Mucosa of rectum (tissue), 2 donors: Measurements from ENCODE around the gene PPM1E.

ENCODE experiments used
- H3K27ac ChIP-seq, 2 donors: one replicate each; pipeline ENCODE4 v1.7.0; 2013; ENCODE audit warnings: inconsistent platforms in 2 of 2, low read depth in 2 of 2, low read length in 2 of 2
- H3K27me3 ChIP-seq, 2 donors: one replicate each; pipeline ENCODE4 v1.7.0; 2013; ENCODE audit warnings: low read length in 2 of 2; ENCODE audit not compliant: control insufficient read depth in 2 of 2, insufficient read depth in 2 of 2
- H3K36me3 ChIP-seq, 2 donors: one replicate each; pipeline ENCODE4 v1.7.0; 2013; ENCODE audit warnings: low read length in 2 of 2; ENCODE audit not compliant: control insufficient read depth in 2 of 2, insufficient read depth in 2 of 2
- H3K4me1 ChIP-seq, 2 donors: one replicate each; pipeline ENCODE4 v1.7.0; 2013; ENCODE audit warnings: low read length in 2 of 2, mild to moderate bottlenecking in 1 of 2; ENCODE audit not compliant: control insufficient read depth in 2 of 2, insufficient read depth in 2 of 2
- H3K4me3 ChIP-seq, 2 donors: one replicate each; pipeline ENCODE4 v1.7.0; 2013; ENCODE audit warnings: low read length in 2 of 2
- H3K9ac ChIP-seq, 2 donors: one replicate each; pipeline ENCODE4 v1.7.0; 2013; ENCODE audit warnings: low read length in 2 of 2, low read depth in 1 of 2, mild to moderate bottlenecking in 1 of 2
- H3K9me3 ChIP-seq, 2 donors: one replicate each; pipeline ENCODE4 v1.7.0; 2013; ENCODE audit warnings: low read length in 2 of 2; ENCODE audit not compliant: control insufficient read depth in 2 of 2
- donor health status: healthy.
- donor health status: Normal muscosa, but diverticular disease.

Gene PPM1E

DNA sequence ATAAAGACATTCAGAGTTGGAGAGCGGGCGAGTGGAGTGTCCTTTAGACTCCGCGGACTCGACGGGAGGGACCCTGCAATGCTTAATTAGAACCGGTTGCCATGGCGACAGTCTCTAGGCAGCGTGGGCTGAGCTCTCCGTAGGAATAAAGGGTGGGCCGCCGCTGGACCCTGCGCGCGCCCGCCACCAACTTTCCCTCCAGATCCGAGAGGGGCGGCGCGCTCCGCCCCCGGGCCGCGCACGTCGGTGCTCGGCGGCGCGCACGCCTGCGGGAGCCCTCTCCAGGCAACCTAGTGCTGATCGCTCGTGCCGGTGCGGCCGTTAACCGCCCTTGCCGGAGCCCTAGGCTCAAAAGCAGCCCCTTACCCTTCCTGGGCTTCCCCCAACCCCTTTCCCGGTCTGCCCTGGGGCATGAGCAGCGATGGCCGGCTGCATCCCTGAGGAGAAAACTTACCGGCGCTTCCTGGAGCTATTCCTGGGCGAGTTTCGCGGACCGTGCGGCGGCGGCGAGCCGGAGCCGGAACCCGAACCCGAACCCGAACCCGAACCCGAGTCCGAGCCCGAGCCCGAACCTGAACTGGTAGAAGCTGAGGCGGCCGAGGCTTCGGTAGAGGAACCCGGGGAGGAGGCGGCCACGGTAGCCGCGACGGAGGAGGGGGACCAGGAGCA lies at the start of gene PPM1E:
Gene PPM1E (plus strand): TSS at position 278 of the 669 bp plus-strand sequence.
- Histone ChIP-seq H3K9me3 (no peaks in the 10 kb centered on the region), H3K27ac (no peak within 1 kb of the TSS), H3K4me3 (peak within 1 kb of the TSS; percentile 61 to 71), H3K27me3 (peaks cover 26 to 29% of the 10 kb centered on the region in 2 donors), H3K4me1 (peaks cover 0 to 2% of the 10 kb centered on the region in 2 donors), H3K36me3 (no peaks in the 10 kb centered on the region), H3K9ac (no peak within 1 kb of the TSS)

DNA sequence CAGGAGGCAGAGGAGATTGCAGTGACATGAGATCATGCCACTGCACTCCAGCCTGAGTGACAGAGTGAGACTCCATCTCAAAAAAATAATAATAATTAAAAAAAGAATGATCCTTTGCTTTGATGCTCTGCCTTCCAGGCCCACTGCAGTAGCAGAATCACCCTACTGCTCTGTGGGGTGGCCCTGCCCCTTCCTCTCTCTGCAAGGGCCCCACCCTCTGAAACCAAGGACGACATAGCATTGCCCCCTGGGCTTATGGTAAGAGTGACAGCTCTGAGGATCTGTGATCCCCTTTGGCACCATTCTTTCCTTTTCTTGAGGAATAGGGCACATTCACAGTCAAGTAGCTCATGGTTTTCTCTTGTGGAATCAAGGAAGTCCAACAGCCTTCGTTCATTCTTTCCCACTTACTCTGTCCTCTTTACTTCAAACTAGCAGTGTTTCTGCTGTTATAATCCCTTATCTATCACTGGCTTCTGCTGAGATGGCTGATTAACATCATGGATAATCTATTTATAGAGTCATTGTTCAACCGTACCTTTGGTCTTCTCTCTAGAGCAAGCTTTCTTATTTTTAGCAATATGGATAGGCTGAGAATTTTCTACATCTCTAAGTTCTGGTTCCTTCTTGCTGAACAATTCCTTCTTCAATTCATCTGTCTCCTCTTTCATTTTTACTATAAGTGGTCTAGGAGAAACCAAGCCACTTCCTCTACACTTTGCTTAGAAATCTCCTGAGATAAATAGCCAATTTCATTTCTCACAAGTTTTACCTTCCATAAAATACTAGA lies 49.1 kb upstream of the PPM1E start:
- Histone ChIP-seq H3K9me3 (no peaks in the 10 kb centered on the region), H3K27me3 (no peaks in the 10 kb centered on the region), H3K4me1 (no peaks in the 10 kb centered on the region), H3K36me3 (peaks cover 0 to 3% of the 10 kb centered on the region in 2 donors), H3K27ac (no peak overlapping the region), H3K4me3 (no peak overlapping the region), H3K9ac (no peak overlapping the region)

DNA sequence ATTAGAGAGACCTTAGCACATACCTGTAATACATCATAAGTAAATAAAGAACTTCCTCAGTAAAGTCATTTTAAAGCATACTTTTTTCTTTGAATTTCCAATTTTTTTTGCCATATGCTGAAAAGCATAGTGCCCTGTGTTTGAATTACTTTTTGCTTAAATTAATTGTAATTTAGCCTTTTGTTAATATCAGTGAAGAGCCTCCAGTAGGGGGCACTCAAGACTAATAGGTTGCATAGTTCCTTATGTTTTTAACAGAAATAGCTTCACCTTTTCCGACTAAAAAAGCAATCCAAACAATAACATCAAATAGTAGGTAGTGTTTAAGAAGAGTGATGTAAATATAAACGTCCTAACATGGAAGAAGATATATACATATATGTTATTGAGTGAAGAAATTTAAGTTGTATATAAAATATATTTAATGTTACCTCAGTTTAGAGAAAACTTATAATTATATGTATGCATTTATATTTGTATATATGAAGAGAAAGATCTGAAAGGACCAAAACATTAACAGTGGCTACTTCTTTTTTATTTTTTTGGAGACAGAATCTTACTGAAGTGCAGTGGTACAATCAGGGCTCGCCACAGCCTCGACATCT lies 44.6 kb upstream of the PPM1E start:
- no peaks in the 10 kb centered on the region for H3K4me1 ChIP-seq
- no peaks in the 10 kb centered on the region for H3K27me3 ChIP-seq
- no peak overlapping the region for H3K4me3 ChIP-seq
- no peaks in the 10 kb centered on the region for H3K9me3 ChIP-seq
- peaks cover 0 to 3% of the 10 kb centered on the region in 2 donors for H3K36me3 ChIP-seq
- H3K27ac ChIP-seq, result no peak overlapping the region
- no peak overlapping the region for H3K9ac ChIP-seq

- H3K27me3 ChIP-seq, result no peaks in the 10 kb centered on the region
- no peak overlapping the region for H3K4me3 ChIP-seq
- H3K4me1 ChIP-seq, result no peaks in the 10 kb centered on the region
- no peaks in the 10 kb centered on the region for H3K9me3 ChIP-seq
- H3K36me3 ChIP-seq, result peaks cover 0 to 3% of the 10 kb centered on the region in 2 donors
- no peak overlapping the region for H3K9ac ChIP-seq
- H3K27ac ChIP-seq, result no peak overlapping the region
Observed at GRCh38 chr17:58722274-58722673, 33.4 kb upstream of the PPM1E start.

DNA sequence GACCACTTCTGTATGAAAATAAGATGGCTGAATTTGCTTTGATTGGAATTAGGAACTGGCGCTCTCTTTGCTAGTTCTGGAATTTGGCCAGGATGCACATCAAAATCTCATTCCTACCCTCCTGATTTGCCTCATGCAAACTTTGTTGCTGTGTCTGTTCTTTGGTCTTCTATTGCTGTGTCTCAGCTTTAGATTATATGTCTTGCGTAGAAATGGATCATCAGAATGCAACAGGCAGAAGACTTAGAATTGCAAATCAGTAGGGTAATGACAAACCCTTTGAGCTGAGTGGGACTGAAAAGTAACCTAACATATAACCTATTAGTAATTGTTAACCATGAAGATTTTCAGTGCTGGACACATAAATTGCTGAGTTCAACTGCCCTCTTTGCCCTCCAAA lies 33.0 kb upstream of the PPM1E start:
- H3K9me3 ChIP-seq, result no peaks in the 10 kb centered on the region
- no peak overlapping the region for H3K4me3 ChIP-seq
- H3K27ac ChIP-seq, result no peak overlapping the region
- H3K9ac ChIP-seq, result no peak overlapping the region
- no peaks in the 10 kb centered on the region for H3K27me3 ChIP-seq
- no peaks in the 10 kb centered on the region for H3K4me1 ChIP-seq
- peaks cover 0 to 3% of the 10 kb centered on the region in 2 donors for H3K36me3 ChIP-seq

DNA sequence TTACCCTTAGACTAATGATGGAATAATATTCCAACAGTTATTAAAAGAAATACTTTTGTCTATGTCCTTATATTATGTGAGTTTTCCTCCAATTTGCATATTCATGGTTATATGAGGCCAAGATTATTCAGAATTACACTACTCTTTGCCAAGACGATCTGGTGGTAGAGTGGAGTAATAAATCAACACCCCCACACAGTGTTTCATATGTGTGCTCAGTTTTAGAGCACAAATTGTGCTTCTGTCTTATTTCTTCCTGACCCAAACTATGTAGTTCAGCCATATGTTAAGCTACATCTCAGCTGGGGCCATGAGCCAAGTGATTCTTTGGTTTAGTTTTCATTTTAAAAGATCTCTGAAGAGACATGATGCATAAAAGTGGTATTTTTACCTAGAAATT lies 26.9 kb upstream of the PPM1E start:
- H3K4me1 ChIP-seq, result no peaks in the 10 kb centered on the region

GRCh38 chr17:58730937-58731336 lies 24.7 kb upstream of the PPM1E start:
- H3K27ac ChIP-seq, result no peak overlapping the region
- H3K9ac ChIP-seq, result no peak overlapping the region
- no peak overlapping the region for H3K4me3 ChIP-seq
- H3K9me3 ChIP-seq, result no peaks in the 10 kb centered on the region
- no peaks in the 10 kb centered on the region for H3K36me3 ChIP-seq
- no peaks in the 10 kb centered on the region for H3K27me3 ChIP-seq
- H3K4me1 ChIP-seq, result no peaks in the 10 kb centered on the region

More for the DNA sequence above, 26.9 kb upstream of the PPM1E start:
- H3K27me3 ChIP-seq, result no peaks in the 10 kb centered on the region
- H3K36me3 ChIP-seq, result no peaks in the 10 kb centered on the region
- no peak overlapping the region for H3K27ac ChIP-seq
- no peaks in the 10 kb centered on the region for H3K9me3 ChIP-seq
- no peak overlapping the region for H3K9ac ChIP-seq
- H3K4me3 ChIP-seq, result no peak overlapping the region

GRCh38 chr17:58734040-58734439 lies 21.6 kb upstream of the PPM1E start:
- Histone ChIP-seq H3K36me3 (no peaks in the 10 kb centered on the region), H3K27ac (no peak overlapping the region), H3K4me1 (no peaks in the 10 kb centered on the region)

GRCh38 chr17:58734811-58735210 lies 20.8 kb upstream of the PPM1E start:
- Histone ChIP-seq H3K4me1 (no peaks in the 10 kb centered on the region), H3K9ac (no peak overlapping the region), H3K4me3 (no peak overlapping the region), H3K27me3 (no peaks in the 10 kb centered on the region), H3K9me3 (no peaks in the 10 kb centered on the region), H3K36me3 (no peaks in the 10 kb centered on the region), H3K27ac (no peak overlapping the region)

More at GRCh38 chr17:58734040-58734439, 21.6 kb upstream of the PPM1E start:
- Histone ChIP-seq H3K4me3 (no peak overlapping the region), H3K9me3 (no peaks in the 10 kb centered on the region), H3K9ac (no peak overlapping the region), H3K27me3 (no peaks in the 10 kb centered on the region)

- Histone ChIP-seq H3K27me3 (no peaks in the 10 kb centered on the region), H3K4me3 (no peak overlapping the region), H3K9me3 (no peaks in the 10 kb centered on the region), H3K4me1 (no peaks in the 10 kb centered on the region), H3K36me3 (no peaks in the 10 kb centered on the region), H3K27ac (no peak overlapping the region), H3K9ac (no peak overlapping the region)
Observed at GRCh38 chr17:58741121-58741625, 14.5 kb upstream of the PPM1E start.
